A549 (cell line): ENCODE measurements around the gene TXNRD1. TPM values are rescaled to one million over a fixed set of nuclear protein-coding genes. Genes with fewer than 3 reads are reported as not detected.

Experiments used
- ATAC-seq, 2 experiments: fragments of 200-7000 bp in 1 of 2; fragments of >200 bp in 1 of 2; cut with Nextera tagmentation in 1 of 2; cut with Tn5 transposase in 1 of 2; 3 replicates each; pipeline versions ENCODE4 v1.8.0 to v1.9.1; 2018 to 2020; ENCODE audit warnings: mild to moderate bottlenecking in 1 of 2, moderate library complexity in 1 of 2
- CTCF ChIA-PET: fragments of 300-600 bp; sonication (Branson Sonifier 250); formaldehyde crosslinking; extraction: SDS; loops from one replicate; lab custom pipeline; 2021; ENCODE audit warnings: antibody characterized with exemption, inconsistent platforms; lab: Yijun Ruan, JAX
- POLR2A ChIA-PET: fragments of 350-600 bp; formaldehyde crosslinking; extraction: SDS; loops from one replicate; lab custom pipeline; 2021; ENCODE audit warnings: antibody characterized with exemption, inconsistent platforms; lab: Yijun Ruan, JAX
- DNase-seq, 2 experiments: peaks; one replicate each; pipeline versions ENCODE4 v3.0.0 to v3.0.0-alpha.2; 2011 to 2016; ENCODE audit warnings: low read depth in 1 of 2, low spot score in 1 of 2
- FAIRE-seq: peaks from 2 replicates; lab custom pipeline; 2011; peaks lifted over from hg19 to GRCh38; lab: Jason Lieb, UNC
- H3K27ac ChIP-seq, 2 experiments: fragments of >200 bp; sonication (Bioruptor Twin); formaldehyde crosslinking; 3 replicates each; pipeline ENCODE4 v1.5.1; 2016 to 2017
- H3K4me1 ChIP-seq: fragments of >200 bp; sonication (Bioruptor Twin); formaldehyde crosslinking; 3 replicates; pipeline ENCODE4 v1.6.1; 2016
- H3K4me2 ChIP-seq: fragments of >200 bp; sonication (Bioruptor Twin); formaldehyde crosslinking; 3 replicates; pipeline ENCODE4 v1.6.1; 2016
- H3K4me3 ChIP-seq: fragments of >200 bp; sonication (Bioruptor Twin); formaldehyde crosslinking; 3 replicates; pipeline ENCODE4 v1.5.1; 2016
- H3K9me3 ChIP-seq: fragments of >200 bp; sonication (Bioruptor Twin); formaldehyde crosslinking; 3 replicates; pipeline ENCODE4 v1.6.1; 2016
- BHLHE40 ChIP-seq: IDR thresholded peaks from 2 replicates; pipeline ENCODE4 v1.6.1; 2012; ENCODE audit warnings: low read depth, low read length, inconsistent platforms
- CBX8 ChIP-seq: fragments of 200-600 bp; sonication (generic); IDR thresholded peaks from 2 replicates; pipeline ENCODE4 v1.6.1; 2016
- CEBPB ChIP-seq, 2 experiments: fragments of >200 bp in 1 of 2; sonication (Bioruptor Twin) in 1 of 2; formaldehyde crosslinking in 1 of 2; IDR thresholded peaks; 2 replicates each; pipeline ENCODE4 v1.6.1; 2012 to 2016
- CHD4 ChIP-seq: fragments of 200-600 bp; sonication (generic); IDR thresholded peaks from 2 replicates; pipeline ENCODE4 v1.6.1; 2016; ENCODE audit warnings: antibody characterized with exemption, mild to moderate bottlenecking, borderline replicate concordance
- EHMT2 ChIP-seq: fragments of 200-600 bp; sonication (generic); IDR thresholded peaks from 2 replicates; pipeline ENCODE4 v1.6.1; 2016; ENCODE audit warnings: antibody characterized with exemption, low read depth, mild to moderate bottlenecking, moderate library complexity
- EP300 ChIP-seq, 2 experiments: fragments of >200 bp; sonication (Bioruptor Twin); formaldehyde crosslinking; IDR thresholded peaks; 2 replicates in 1 of 2; 3 replicates in 1 of 2; pipeline ENCODE4 v1.6.1; 2016 to 2017
- ESRRA ChIP-seq: fragments of 150-350 bp; IDR thresholded peaks from 2 replicates; pipeline ENCODE4 v1.6.1; 2014; ENCODE audit warnings: mild to moderate bottlenecking, low read length, borderline replicate concordance
- FOSB ChIP-seq: fragments of 250-450 bp; sonication (Bioruptor Pico); IDR thresholded peaks from 2 replicates; pipeline ENCODE4 v1.5.0; 2020; ENCODE audit warnings: mild to moderate bottlenecking, moderate library complexity
- FOSL2 ChIP-seq, 2 experiments: fragments of 450-650 bp in 1 of 2; fragments of >200 bp in 1 of 2; sonication (Bioruptor Twin) in 1 of 2; formaldehyde crosslinking; IDR thresholded peaks; 2 replicates each; pipeline versions ENCODE4 v1.5.0 to v1.6.1; 2016 to 2020; ENCODE audit warnings: mild to moderate bottlenecking in 1 of 2, moderate library complexity in 1 of 2
- FOXS1 ChIP-seq: fragments of 250-450 bp; sonication (Bioruptor Pico); IDR thresholded peaks from 2 replicates; pipeline ENCODE4 v1.5.0; 2020; ENCODE audit warnings: mild to moderate bottlenecking, moderate library complexity
- GATA3 ChIP-seq: IDR thresholded peaks from 2 replicates; pipeline ENCODE4 v1.6.1; 2012; ENCODE audit warnings: borderline replicate concordance
- HOXA7 ChIP-seq: fragments of 250-450 bp; sonication (Bioruptor Pico); IDR thresholded peaks from 2 replicates; pipeline ENCODE4 v1.5.0; 2020; ENCODE audit warnings: mild to moderate bottlenecking, moderate library complexity
- HOXB13 ChIP-seq: fragments of 250-450 bp; sonication (Bioruptor Pico); IDR thresholded peaks from 2 replicates; pipeline ENCODE4 v1.5.0; 2020; ENCODE audit warnings: low read depth, mild to moderate bottlenecking, moderate library complexity
- HOXB5 ChIP-seq: fragments of 250-450 bp; sonication (Bioruptor Pico); IDR thresholded peaks from 2 replicates; pipeline ENCODE4 v1.5.0; 2020; ENCODE audit warnings: mild to moderate bottlenecking, moderate library complexity
- JUN ChIP-seq, 2 experiments: fragments of >200 bp; sonication (Bioruptor Twin); formaldehyde crosslinking; IDR thresholded peaks; 2 replicates in 1 of 2; 3 replicates in 1 of 2; pipeline ENCODE4 v1.6.1; 2016 to 2017
- KDM1A ChIP-seq: fragments of 200-600 bp; sonication (generic); IDR thresholded peaks from 2 replicates; pipeline ENCODE4 v1.6.1; 2016; ENCODE audit warnings: low read depth, mild to moderate bottlenecking
- KDM5A ChIP-seq: fragments of 200-600 bp; sonication (generic); IDR thresholded peaks from 2 replicates; pipeline ENCODE4 v1.6.1; 2016; ENCODE audit warnings: antibody characterized with exemption, mild to moderate bottlenecking
- MYC ChIP-seq: IDR thresholded peaks from 2 replicates; pipeline ENCODE4 v1.6.1; 2012; ENCODE audit warnings: mild to moderate bottlenecking, inconsistent platforms, low read length, improper control_type of control experiment, borderline replicate concordance
- NPAS2 ChIP-seq: fragments of 250-450 bp; sonication (Bioruptor Pico); IDR thresholded peaks from 2 replicates; pipeline ENCODE4 v1.8.0; 2022; ENCODE audit warnings: mild to moderate bottlenecking, moderate library complexity, borderline replicate concordance
- POLR2AphosphoS2 ChIP-seq: conservative IDR thresholded peaks from 2 replicates; pipeline ENCODE4 v1.6.1; 2012; ENCODE audit warnings: low read length, improper control_type of control experiment, inconsistent platforms
- RAD21 ChIP-seq, 2 experiments: fragments of >200 bp in 1 of 2; sonication (Bioruptor Twin) in 1 of 2; formaldehyde crosslinking in 1 of 2; IDR thresholded peaks in 1 of 2; conservative IDR thresholded peaks in 1 of 2; 2 replicates in 1 of 2; 3 replicates in 1 of 2; pipeline ENCODE4 v1.6.1; 2012 to 2018; ENCODE audit warnings: inconsistent platforms in 1 of 2
- RARB ChIP-seq: fragments of 250-450 bp; sonication (Bioruptor Pico); IDR thresholded peaks from 2 replicates; pipeline ENCODE4 v1.8.0; 2021; ENCODE audit warnings: mild to moderate bottlenecking, moderate library complexity
- TFCP2L1 ChIP-seq: fragments of 250-450 bp; sonication (Bioruptor Pico); IDR thresholded peaks from 2 replicates; pipeline ENCODE4 v1.5.0; 2021; ENCODE audit warnings: mild to moderate bottlenecking
- TP53 ChIP-seq: fragments of 250-450 bp; sonication (Bioruptor Pico); IDR thresholded peaks from 2 replicates; pipeline ENCODE4 v1.5.0; 2021; ENCODE audit warnings: mild to moderate bottlenecking, moderate library complexity
- ZC3H11A ChIP-seq: fragments of 450-650 bp; IDR thresholded peaks from 2 replicates; pipeline ENCODE4 v1.6.1; 2014; ENCODE audit warnings: antibody characterized with exemption, mild to moderate bottlenecking
- ZNF302 ChIP-seq: fragments of 250-450 bp; sonication (Bioruptor Pico); IDR thresholded peaks from 2 replicates; pipeline ENCODE4 v1.9.0; 2021; ENCODE audit warnings: inconsistent platforms, mild to moderate bottlenecking, moderate library complexity
- ZSCAN20 ChIP-seq: fragments of 250-450 bp; sonication (Bioruptor Pico); IDR thresholded peaks from 2 replicates; pipeline ENCODE4 v1.8.0; 2022; ENCODE audit warnings: mild to moderate bottlenecking, moderate library complexity
- WGBS: methylation state at CpG from one replicate; pipeline ENCODE4 v1.1.6; 2017; ENCODE audit errors: missing lambda C conversion rate; 5-methylcytosine and 5-hydroxymethylcytosine counted together
- polyA plus RNA-seq, 4 experiments: library from polyadenylated mRNA; depleted of rRNA in 3 of 4; stranded (reverse); fragments of >200 nt; fragmentation: RNase III in 1 of 4; extraction: RNeasy Plus Mini Kit Qiagen cat#74134 plus additional on column Dnase treatment in 1 of 4; gene quantifications; 2 replicates in 3 of 4; 3 replicates in 1 of 4; pipeline ENCODE4 v1.2.3, GENCODE V29; 2011 to 2017
- TF ChIP-seq, protein P1 (sequence below): IDR thresholded peaks from 2 replicates; pipeline ENCODE4 v1.6.1; 2012
- TF ChIP-seq, protein P2 (sequence below): fragments of 450-650 bp; IDR thresholded peaks from 2 replicates; pipeline ENCODE4 v1.6.1; 2014; ENCODE audit warnings: antibody characterized with exemption
- TF ChIP-seq, protein P3 (sequence below): fragments of 250-450 bp; sonication (Bioruptor Pico); IDR thresholded peaks from 2 replicates; pipeline ENCODE4 v1.5.0; 2020; ENCODE audit warnings: low read depth, mild to moderate bottlenecking, moderate library complexity
- TF ChIP-seq, protein P4 (sequence below): fragments of >200 bp; sonication (Bioruptor Twin); formaldehyde crosslinking; IDR thresholded peaks from 2 replicates; pipeline ENCODE4 v1.6.1; 2016

TXNRD1 gene
- polyA plus RNA-seq, 2 of the 4 experiments (the other 2 are of a cell fraction): 899 to 1,230 TPM

DNA sequence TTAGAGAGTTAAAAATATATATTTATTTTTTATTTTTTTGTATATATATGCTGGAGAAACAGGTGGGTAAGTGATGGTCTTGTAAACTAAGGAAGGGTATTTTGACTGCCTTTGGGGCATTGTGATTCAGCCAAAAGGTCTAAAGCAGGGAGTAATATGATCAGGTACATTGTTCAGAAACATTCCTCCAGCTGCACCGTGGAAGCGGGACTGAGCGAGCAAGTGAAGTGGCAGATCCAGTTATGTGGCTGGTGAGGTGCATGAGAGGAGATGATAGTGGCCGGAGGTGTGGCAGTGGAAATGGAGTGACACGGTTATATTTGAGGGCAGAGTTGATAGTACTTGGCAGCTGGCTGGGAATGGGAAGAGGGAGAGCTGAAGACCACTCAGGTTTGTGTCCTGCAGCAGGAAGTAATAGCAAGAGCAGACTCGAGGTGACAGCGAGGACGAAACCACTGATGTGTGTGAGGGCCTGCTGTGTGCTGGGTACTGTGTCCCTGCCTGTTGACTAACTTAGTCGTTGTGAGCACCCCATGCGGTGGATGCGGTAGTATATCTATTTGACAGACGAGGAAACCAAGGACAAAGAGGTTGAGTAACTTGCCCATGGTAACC is 127.2 kb downstream of the TXNRD1 start:
- ChIA-PET CTCF (interaction anchor here (0.9 to 1.4 kb wide), 3 partner anchors 39 to 710 kb away, joined by 3 read pairs; no protein-coding TSS in a partner anchor), POLR2A (no interaction called here)
- peak in 1 of 2 experiments; percentile 67 for DNase-seq
- Histone ChIP-seq H3K4me2 (peak overlapping the region; percentile 27; the same call in 2 of the 3 replicates), H3K4me3 (no peak overlapping the region), H3K4me1 (peaks cover 100% of the 10 kb centered on the region), H3K27ac (peak overlapping the region in 1 of 2 experiments; percentile 29; a peak in 3 of 6 replicates), H3K9me3 (no peaks in the 10 kb centered on the region)
- WGBS: 61% methylated on average over 12 of the region's 12 CpGs
- peak; percentile 11 to 16; a peak in 5 of 6 replicates for ATAC-seq
- FAIRE-seq: no peak
- TF ChIP-seq HOXA7 (CRISPR knock-in tag) (peak; percentile 50; the same call in 1 of the 2 replicates), HOXB13 (no peak), FOSL2 (IDR thresholded peaks at IDR 0.05) (no peak), FOSL2 (CRISPR knock-in tag; IDR thresholded peaks at IDR 0.05) (no peak), ESRRA (no peak), FOSB (CRISPR knock-in tag) (peak; percentile 92), CEBPB (IDR thresholded peaks at IDR 0.05) (no peak), FOXS1 (no peak), TP53 (CRISPR knock-in tag) (peak; percentile 68; the same call in 1 of the 2 replicates), POLR2AphosphoS2 (peak; percentile 99), JUN (IDR thresholded peaks at IDR 0.05) (peak; percentile 41; a peak in 2 of 5 replicates), TFCP2L1 (CRISPR knock-in tag) (peak; percentile 87), RAD21 (conservative IDR thresholded peaks at IDR 0.05 in 1 of 2, IDR thresholded peaks at IDR 0.05 in 1 of 2) (no peak), MYC (no peak), EP300 (IDR thresholded peaks at IDR 0.05) (no peak), HOXB5 (CRISPR knock-in tag) (0 out of 2 replicates have a peak, but pooled peaks have one; percentile 62)
- TF ChIP-seq, protein P1, sequence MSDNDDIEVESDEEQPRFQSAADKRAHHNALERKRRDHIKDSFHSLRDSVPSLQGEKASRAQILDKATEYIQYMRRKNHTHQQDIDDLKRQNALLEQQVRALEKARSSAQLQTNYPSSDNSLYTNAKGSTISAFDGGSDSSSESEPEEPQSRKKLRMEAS: 0 out of 2 replicates have a peak, but pooled peaks have one; percentile 18
- TF ChIP-seq, protein P2, sequence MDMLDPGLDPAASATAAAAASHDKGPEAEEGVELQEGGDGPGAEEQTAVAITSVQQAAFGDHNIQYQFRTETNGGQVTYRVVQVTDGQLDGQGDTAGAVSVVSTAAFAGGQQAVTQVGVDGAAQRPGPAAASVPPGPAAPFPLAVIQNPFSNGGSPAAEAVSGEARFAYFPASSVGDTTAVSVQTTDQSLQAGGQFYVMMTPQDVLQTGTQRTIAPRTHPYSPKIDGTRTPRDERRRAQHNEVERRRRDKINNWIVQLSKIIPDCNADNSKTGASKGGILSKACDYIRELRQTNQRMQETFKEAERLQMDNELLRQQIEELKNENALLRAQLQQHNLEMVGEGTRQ: no peak
- TF ChIP-seq, protein P3, sequence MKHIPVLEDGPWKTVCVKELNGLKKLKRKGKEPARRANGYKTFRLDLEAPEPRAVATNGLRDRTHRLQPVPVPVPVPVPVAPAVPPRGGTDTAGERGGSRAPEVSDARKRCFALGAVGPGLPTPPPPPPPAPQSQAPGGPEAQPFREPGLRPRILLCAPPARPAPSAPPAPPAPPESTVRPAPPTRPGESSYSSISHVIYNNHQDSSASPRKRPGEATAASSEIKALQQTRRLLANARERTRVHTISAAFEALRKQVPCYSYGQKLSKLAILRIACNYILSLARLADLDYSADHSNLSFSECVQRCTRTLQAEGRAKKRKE (CRISPR knock-in tag): 0 out of 2 replicates have a peak, but pooled peaks have one; percentile 14

DNA sequence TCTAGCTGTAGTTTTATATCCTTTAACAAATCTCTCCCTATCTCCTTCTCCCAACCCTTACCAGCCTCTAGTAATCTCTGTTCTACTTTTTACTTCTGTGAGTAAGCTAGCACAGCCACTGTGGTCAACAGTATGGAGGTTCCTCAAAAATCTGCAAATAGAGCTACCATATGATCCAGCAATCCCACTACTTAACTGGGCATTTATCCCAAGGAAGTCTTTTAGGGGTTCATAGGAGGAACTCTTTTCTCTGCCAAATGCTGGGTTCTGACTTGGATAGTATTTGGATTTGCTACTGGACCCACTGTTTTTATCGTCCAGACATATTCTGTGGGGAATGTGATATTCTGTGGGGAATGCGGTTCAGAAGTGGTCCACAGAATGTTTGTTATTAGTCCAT is 129.1 kb downstream of the TXNRD1 start:
- Histone ChIP-seq H3K4me3 (no peak overlapping the region), H3K4me1 (peaks cover 100% of the 10 kb centered on the region), H3K9me3 (no peaks in the 10 kb centered on the region), H3K27ac (0 out of 6 replicates have a peak overlapping the region, but pooled peaks of 1 of the 2 experiments have one; percentile 9), H3K4me2 (peak overlapping the region; percentile 27; the same call in 2 of the 3 replicates)
- TF ChIP-seq KDM5A: no peak
- TF ChIP-seq TFCP2L1 (CRISPR knock-in tag): no peak; the same call in 1 of the 2 replicates
- no peak for TF ChIP-seq ZNF302 (CRISPR knock-in tag)
- TF ChIP-seq FOSB (CRISPR knock-in tag): peak; percentile 8; the same call in 1 of the 2 replicates
- 0 out of 2 replicates have a peak, but pooled peaks have one; percentile 9 for TF ChIP-seq TP53 (CRISPR knock-in tag)
- TF ChIP-seq EHMT2: no peak
- peak; percentile 62; the same call in 1 of the 2 replicates for TF ChIP-seq HOXA7 (CRISPR knock-in tag)
- TF ChIP-seq POLR2AphosphoS2: peak; percentile 90; the same call in 1 of the 2 replicates
- TF ChIP-seq GATA3: no peak
- no peak for TF ChIP-seq HOXB13
- no peak for TF ChIP-seq BHLHE40
- TF ChIP-seq ZC3H11A: no peak
- TF ChIP-seq, protein P2: no peak
- no peak for TF ChIP-seq JUN (IDR thresholded peaks at IDR 0.05)
- TF ChIP-seq RARB (CRISPR knock-in tag): no peak
- no peak for TF ChIP-seq ZSCAN20 (CRISPR knock-in tag)
- TF ChIP-seq, protein P3 (CRISPR knock-in tag): no peak
- TF ChIP-seq HOXB5 (CRISPR knock-in tag): no peak
- TF ChIP-seq CBX8: no peak
- TF ChIP-seq, protein P4, sequence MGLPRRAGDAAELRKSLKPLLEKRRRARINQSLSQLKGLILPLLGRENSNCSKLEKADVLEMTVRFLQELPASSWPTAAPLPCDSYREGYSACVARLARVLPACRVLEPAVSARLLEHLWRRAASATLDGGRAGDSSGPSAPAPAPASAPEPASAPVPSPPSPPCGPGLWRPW: no peak
- no peak for TF ChIP-seq CHD4
- TF ChIP-seq KDM1A: no peak
- TF ChIP-seq EP300 (IDR thresholded peaks at IDR 0.05): no peak
- no peak for TF ChIP-seq NPAS2
- ATAC-seq (peak in 1 of 2 experiments; percentile 0; a peak in 1 of 6 replicates), DNase-seq (no peak), FAIRE-seq (no peak)
- WGBS: 68% methylated on average over 2 of the region's 2 CpGs
- ChIA-PET POLR2A (no interaction called here), CTCF (interaction anchor here (0.9 to 2.1 kb wide), 2 partner anchors 37 to 462 kb away, joined by 3 to 8 read pairs; no protein-coding TSS in a partner anchor)
